ENCODE data around the gene ATP6V1F.
"Not testable (repeated sequence)": the region's sequence is repeated elsewhere in the genome, so short reads cannot be mapped to it uniquely, and the experiment has no call there.

The ATP6V1F gene

DNA sequence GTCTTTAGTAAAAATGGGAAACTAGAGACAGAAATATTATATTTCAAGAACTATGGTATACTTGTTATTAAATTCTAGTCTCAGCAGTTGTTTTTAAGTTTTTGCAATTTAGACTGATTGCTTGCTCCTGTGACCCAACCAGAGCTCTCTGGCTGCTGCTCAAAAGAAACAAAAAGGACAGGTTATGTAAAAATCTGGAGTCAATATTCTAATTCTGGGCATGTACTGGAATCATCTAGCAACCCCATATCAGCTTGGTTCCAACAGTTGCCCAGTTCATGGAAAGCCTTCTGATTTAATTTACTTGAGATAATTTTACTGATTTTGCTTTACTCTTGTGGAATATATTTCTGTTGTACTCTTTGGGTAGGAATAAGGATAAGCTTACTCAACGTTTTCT, 37.6 kb downstream of the ATP6V1F start:
- no peak for DNase-seq (ENCODE audit: low read depth)

DNA sequence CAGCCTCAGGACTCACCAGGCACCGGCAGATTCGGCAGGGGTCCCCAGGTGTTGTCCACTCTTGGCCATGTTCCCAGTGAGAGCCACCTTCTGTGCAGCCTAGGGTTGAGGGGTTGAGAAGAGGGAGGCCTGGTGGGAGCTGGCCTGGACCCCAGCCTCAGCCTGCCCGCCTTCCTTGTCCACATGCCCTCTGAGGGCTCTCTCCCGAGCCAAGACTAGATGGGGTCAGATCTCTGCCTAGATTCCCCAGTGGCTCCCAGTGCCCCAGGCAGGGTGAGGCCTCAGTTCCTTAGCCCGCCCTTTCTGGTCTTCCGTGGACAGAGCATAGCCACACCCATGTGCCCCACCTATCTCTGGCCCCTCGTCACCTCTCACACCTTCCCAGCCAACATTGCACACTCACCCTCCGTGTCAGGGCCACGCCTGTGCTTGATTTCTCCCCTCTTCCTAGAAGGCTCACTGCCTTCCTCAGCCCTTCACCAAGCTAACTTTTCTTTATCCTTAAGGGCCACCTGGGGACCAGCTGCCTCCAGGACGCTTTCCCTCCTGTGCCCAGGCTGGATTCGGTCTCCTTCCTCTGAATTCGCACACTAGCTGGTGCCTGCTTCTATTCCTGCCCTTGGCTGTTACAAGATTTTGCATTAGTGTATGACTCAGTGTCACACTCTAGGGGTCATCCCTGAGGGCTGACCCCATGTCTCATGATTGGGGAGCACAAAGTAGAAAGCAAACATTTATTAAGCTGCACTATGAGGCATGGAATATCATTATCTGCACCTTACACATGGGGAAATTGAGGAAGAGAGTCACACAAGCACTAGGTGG, 40.3 kb downstream of the ATP6V1F start:
- no peak for DNase-seq (ENCODE audit: low read depth)

DNA sequence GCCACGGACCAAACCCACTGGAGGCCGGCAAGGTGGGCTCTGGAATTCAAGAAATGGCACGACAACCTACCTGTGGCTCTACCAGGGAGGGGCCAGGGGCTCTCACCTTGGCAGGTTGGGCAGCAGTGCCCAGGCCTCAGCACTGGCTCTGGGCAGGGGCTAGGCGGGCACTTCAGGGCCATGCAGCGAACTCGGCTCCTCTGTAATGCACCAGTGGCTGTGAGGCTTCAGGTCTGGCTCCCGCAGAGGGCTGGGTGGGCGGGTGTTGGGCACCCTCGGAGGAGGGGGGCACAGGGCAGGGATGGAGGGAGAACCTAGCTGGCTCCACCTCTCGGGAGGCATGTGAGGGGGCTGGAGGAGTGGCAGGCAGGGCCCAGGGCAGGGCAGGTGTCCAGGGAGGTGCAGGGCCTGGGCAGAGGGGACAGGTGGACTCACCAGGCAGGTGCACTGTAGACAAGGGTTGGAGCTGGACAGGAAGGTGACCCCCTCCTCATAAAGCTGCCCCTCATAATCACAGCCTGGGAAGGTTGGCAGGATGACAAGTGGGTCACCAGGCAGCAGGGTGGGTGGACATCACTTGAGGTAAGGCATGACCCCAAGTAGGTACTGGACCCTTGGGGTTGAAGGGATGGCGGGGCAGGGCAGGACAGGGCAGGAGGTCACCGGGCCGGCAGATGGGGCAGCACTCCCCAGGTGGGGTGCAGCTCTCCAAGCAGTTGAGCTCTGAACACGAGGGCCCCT, 41.1 kb downstream of the ATP6V1F start:
- no peak for DNase-seq (ENCODE audit: low read depth)

DNA sequence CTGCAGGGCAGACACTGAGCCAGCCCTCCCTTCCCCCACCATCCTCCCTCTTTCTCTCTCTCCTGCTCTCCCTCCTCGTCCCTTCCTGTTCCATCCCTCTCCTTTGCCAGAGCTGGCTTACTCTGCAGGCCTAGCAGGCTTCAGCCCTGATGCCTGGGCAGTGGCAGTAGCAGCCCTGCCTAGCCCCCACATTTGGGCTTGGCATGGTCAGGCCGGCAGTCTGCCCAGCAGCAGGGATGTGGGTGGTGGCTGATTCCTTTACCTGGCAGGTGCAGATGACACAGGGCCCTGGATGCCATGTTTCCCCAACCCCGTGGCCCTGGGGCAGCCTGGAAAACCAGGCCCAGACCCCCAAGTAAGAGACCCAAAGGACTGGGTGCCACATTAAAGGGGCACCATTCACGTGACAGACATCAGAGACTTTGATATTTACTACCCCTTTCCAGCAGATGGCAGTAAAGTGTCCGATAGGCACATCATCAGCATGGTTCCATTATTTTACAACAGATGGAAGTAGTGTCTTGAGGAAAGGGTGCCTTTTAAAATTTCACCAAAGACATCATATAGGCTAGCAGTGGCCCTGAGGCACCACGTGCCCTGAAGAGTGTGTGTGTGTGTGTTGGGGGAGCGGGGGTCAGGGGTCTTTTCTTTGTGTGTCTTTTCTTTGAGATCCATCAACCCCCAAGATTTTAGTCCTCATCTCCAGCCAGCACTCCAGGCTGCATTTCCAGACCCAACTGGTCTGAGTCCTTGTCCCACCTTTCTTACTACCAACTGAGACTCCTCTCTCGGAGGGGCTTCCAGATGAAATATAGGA, 41.9 kb downstream of the ATP6V1F start:
- no peak for DNase-seq (ENCODE audit: low read depth)

DNA sequence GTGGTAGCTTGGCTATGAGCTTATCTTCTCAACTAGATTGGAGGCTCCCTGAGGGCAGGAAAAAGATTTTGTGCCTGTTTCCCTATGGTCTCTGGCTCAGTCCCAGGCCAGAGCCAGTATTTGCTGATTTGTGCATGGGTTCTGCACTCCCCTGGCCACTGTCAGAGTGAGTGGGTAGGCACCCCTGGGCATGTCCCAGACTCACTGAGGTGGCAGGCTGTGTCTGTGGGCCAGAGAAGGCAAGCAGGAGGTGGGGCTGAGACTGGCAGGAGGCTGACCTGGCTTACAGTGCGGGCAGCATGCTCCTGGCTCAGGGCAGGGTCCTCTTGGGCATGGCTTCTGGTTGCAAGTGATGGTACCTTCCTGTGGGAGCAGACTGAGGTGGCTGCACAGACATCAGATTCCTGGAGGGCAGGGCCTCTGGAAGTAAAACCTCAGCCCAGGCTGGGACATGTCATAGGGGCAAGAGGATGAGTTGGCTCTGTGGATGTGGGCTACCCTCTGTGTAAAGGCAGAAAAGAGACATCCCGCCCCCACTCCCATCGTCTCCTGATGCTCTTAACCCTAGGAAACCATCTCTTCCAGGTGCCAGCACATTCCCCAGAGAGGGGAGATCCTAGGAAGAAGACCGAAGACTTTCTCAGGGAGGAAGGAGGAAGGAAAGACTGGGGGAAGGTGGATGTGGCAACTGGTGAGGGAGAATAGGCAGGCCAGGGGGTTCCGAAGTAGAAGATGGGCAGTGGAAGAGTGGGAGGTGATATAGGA, 43.5 kb downstream of the ATP6V1F start:
- no peak for DNase-seq (ENCODE audit: low read depth)

DNA sequence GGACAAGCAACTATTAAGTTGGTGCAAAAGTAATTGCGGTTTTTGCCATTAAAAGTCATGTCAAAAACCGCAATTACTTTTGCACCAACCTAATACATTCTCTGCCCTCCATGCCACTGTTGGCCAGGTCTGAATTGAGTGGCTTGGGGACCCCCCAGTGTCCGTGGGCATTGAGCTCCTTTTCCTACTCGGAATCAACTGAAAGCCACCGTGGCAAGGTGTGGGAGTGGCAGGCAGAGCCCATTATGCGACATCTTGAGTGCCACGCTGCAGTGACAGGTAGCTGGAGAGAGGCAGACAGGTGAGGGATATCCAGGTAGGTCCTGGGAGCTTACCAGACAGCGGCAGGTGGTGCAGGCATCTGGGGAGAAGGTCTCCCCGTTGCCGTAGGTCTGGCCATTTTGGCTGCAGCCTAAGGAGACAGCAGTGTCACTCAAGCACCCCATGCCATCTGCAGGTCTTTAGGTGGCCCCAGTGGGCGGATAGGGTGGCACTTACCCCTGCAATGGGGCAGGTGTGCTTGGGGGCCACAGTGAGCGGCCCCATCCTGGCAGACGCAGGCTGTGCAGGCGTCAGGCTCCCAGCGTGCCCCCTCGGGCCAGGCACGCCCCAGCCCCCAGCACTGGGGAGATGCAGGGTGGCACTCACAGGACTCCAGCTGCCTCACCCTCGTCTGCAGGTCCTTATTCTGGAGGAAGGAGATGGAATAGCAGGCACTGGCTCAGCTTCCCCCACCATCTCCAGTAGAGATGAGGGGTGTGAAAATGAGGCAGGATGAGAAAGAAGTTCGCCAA, 44.3 kb downstream of the ATP6V1F start:
- DNase-seq (ENCODE audit: low read depth): no peak

DNA sequence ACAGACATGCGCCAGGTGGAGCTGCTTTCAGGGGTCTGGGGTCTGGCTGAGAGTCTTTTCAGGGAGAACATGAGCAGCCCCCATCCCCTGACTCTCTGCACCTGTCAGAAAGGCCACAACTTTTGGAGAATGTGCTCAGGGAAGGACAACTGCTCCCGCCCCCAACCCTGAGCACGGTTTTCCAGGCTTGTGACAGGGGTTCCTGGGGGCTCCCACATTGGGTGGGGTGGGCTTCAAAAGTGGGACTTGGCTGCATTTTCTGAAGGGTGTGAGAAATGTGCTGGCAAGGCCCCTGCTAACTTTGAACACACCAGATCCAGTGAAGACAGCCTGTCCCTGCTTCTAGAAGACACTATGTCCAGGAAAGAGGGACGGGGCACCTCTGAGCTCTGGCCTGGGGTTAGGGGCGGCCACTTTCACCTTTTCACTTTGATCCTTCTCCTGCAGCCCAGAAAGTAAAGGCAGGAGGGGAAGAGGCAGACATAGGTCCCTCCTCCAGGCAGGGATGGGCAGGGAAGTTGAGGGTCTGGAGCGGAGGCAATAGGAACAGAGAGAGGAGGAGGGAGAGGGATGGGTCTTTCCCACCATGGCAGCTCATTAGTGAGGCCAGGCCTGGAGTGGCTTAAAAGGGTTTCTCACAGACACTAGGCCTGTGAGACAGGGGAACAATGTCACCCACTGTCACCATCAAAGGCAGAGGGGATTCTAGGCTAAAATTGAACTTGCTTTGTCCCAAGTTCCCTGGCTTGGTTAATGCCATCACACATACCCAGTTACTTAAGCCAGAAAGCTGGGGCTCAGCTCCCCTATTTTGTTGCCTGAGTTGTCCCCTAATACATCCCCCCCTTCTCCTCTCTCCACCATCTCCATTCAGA, 46.3 kb downstream of the ATP6V1F start:
- no peak for DNase-seq (ENCODE audit: low read depth)

DNA sequence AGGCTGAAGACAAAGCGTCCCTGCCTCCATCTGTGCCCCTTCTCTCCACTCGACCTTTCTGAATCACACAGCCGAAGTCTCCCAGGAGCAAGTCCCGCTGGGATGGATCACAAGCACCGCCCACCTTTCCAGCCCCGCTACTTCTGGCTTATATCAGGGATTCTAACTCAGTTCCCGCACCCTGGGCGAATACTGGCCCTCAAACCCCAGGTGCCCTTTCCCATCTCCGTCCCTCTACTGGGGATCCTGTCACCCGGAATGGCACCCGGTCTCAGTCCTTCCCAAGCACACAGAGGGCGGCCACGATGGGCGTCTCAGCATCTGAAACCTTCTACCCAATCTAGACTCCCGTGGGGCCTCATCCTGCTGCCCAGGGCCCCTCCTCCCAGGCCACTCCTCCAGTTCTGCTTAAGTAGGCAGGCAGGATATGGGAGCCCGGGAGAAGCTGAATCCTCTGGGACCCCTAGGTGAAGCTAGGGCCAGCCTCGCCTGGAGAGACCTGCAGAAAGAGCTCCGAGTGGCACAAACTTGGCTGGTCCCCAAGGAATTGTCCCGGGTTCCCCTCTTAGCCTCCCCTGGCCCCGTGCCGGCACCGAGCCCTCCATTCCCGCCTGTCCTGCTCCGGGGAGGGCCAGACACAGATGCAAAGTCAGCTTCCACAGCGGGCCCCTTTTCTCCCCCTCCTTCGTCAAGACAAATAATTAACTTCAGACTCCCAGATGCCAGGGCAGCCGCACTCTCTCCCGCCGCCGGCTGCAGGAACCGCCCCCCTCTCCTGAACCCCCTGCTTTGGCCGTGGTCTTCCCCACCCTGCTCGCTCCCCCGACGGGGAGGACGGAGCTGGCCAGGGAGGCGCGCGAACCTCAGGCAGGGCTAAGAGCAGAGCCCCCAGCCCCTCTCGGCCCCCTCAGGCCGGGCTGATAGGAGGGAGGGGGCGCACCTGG, 47.2 kb downstream of the ATP6V1F start:
- DNase-seq (ENCODE audit: low read depth): no peak

DNA sequence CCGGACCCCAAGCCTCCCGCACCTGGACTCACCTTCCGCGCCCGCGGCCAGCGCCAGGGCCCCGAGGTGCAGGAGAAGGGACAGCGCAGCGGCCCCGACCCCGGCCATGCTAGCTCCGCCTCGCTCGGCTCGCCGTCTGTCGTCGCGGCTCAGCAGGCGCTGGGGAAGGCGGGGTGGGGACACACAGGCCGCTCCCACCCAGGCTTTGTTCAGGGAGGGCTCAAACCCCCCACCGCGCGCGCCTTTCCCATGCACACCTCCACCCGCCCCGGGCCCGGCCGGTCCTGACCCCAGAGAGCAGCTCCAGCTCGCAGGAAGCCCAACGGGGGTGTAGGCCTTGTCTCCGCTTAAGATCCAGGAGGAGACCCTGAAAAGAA, 47.9 kb downstream of the ATP6V1F start, which contains the start of gene KCP:
Gene KCP, minus strand, starts transcription at position 141 of the 377 bp plus-strand sequence. Its CDS starts 33 bp downstream, at position 108.
- no peak for DNase-seq (ENCODE audit: low read depth)

DNA sequence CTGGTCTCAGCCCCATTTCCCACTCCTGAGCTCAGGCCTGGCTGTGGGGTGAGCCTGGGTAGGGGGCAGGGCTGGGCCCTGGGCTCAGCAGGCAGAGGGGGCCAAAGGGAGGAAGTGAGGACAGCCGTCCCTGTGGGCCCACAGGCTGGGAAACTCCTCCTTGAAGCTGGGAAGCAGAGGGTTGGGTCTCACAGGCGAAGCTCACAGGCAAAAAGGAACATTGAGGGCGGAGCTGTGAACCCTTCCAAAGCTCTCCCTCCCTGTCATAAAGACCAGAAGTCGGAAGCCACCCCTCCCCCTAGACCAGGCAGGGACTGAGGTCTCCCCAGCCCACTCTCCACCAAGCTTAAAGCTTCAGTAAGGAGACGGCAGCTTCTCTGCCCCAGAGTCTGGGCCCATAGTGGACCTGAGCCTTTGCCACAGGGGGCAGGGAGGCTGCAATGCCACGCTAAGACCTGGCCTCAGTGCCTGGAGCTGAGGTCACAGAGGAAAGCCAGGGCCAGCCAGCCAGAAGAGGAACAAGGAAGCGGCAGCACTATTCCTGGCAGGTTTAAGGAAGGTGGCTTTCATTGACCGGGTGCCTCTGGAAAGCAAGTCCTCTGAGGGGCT, 48.9 kb downstream of the ATP6V1F start:
- DNase-seq (ENCODE audit: low read depth): no peak

DNA sequence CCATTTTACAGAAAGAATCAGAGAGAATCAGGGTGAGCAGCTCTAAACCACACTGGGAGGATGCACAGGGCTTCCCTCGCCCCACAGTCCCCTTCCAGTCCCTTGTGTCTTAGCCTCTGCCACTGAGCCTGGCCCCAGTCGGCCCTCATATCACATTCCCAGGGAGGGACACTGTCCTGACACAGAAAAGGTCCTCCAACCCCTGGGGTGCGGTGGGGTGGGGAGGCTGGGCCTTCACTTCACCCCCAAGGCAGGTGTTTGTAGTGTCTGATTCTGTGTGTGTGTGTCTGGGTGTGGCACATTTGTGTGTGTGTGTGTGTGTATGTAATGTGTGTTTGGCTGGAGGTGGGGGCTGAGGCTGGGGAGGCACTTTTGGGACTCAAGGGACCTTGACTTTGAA, 49.6 kb downstream of the ATP6V1F start:
- no peak for DNase-seq (ENCODE audit: low read depth)

DNA sequence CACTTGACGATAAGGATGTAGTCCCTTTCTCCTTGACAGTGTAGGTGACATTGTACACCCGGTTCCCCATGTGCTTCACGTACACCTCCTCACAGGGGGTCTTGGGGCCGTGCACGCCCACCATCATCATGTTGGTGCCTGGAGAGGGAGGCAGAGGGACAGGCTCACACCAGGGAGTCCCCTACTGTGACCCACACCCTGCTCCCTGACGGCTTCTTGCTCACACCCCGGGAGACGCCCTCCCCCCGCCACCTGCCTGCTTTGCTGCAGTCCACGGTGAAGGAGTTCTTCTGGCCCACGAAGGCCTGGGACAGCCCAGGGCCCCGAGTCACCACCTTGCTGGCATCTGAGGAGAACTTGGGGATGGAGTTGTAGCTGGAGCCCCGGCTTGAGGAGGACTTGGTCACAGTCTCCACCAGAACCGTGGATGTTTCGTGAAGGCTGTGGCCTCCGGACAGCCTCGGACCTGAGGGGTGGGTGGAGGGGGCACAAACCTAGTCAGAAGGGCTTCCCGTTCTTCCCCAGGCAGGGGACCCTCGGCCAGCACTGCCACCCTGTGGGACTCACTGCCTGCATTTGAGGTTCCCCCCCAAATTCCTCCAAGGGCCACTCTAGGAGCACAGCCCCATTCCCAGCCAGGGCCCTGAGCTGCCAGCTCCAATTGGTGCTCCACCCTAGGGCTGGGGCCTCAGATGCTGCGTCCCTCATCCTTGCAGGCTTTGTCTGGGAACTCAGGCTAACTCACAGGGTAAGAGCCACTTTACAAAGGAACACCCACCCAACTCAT, 50.2 kb downstream of the ATP6V1F start:
- DNase-seq (ENCODE audit: low read depth): not testable (repeated sequence)

DNA sequence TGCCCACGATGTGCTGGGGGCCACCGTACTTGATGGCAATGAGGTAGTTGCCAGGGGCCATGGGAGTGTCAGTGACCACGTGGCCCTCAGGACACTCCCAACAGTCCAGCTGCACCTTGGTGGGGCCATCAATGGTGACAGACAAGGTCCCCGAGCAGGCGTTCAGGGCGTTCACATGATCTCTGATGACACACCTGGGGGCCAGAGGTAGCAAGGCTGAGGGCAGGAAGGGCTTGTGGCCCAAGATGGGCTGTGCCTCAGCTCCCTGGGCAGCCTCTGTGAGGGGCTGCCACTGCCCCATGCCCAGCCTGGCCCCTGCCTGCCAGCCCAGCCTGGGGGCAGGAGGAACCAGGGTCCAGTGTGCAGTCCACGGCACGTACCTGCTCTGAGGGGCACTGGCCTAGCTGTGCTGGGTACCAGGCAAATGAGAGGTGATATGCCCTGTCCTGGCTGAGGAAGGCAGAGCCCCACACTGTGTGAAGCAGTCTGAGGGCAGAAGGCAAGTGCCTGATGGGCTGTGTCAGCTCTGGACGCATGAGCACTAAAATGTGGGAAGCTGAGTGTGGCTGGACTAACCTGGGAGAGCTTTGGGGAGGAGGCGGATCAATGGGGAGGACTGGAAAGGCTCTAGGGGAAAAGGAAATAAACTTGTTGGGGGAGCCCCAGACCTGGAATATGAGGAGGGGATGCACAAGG, 51.4 kb downstream of the ATP6V1F start:
- no peak for DNase-seq (ENCODE audit: low read depth)

DNA sequence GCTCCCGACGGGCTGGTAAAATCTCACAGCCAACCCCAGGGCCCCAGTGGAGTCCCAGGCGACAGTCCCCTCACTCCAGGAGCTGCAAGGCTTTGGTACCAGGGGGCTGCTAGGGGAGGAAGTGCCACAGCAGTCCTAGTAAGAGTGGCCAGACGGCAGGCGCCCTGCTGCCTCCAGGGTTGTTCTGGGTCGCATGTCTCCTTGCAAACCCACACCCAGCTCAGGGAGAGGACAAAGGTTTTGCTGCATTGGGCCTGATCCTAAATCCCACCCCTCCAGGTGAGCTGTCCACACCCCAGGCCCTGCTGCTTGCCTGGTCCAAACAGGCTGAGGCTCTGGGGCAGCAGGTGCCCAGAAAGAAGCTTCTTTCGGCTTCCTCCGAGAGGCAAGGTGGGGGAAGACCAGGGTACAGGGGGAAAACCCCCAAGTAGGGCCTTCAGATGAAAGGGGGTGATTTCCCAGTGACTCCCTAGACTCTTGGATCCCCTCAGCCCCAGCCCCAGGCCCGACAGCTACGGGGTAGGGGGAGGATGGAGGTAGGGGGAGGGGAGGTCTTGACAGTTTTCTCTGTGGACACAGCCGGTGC, 52.0 kb downstream of the ATP6V1F start:
- DNase-seq (ENCODE audit: low read depth): no peak

DNA sequence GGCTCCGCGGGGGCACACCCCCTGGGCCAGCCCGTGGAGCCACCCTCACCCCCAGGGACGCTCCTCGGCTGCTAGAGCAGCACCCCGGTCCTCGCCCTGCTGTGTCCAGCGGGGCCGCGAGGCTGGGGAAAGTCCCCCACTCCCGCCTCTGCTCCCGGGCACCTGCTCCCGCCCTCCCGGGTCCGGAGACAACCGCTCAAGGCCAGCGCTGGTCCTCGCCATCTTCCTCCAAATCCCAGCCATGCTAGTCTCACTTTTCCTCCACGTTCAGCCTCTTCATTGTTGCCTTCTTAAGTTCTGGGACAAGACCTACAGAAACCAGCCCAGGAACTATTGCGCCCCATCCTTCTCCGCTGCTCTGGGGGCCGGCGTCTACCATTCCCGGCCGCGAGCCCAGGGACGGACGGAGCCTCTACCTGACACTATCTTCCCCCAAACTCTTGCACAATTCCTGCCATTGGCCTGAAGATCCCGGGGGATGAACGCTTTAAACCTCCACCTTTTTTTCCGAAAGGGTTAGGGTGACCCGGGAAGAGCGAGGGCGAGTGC, 52.7 kb downstream of the ATP6V1F start:
- DNase-seq (ENCODE audit: low read depth): no peak
